Breast epithelium (tissue), 4 donors: ENCODE data around the gene CYREN. TPM values are rescaled to one million over a fixed set of nuclear protein-coding genes. Genes with fewer than 3 reads are reported as not detected.
A peak's percentile ranks its signal among the peaks of the same experiment; 100 is the strongest.

Experiments
- DNase-seq, 2 donors: peaks; one replicate each; pipeline ENCODE4 v3.0.0-alpha.2; 2019; ENCODE audit warnings: low spot score in 2 of 2
- H3K27ac ChIP-seq, 2 donors: fragments of 200-600 bp; sonication (generic) in 1 of 2; one replicate each; pipeline ENCODE4 v1.5.1; 2016 to 2019; ENCODE audit warnings: mild to moderate bottlenecking in 1 of 2
- H3K27me3 ChIP-seq, 2 donors: fragments of 200-600 bp; sonication (generic) in 1 of 2; one replicate each; pipeline versions ENCODE4 v1.5.1 to v1.6.0; 2017 to 2019; ENCODE audit warnings: control low read depth in 1 of 2, mild to moderate bottlenecking in 1 of 2
- H3K36me3 ChIP-seq: fragments of 200-600 bp; one replicate; pipeline ENCODE4 v1.5.1; 2019
- H3K4me1 ChIP-seq, 2 donors: fragments of 200-600 bp; sonication (generic); one replicate each; pipeline ENCODE4 v1.5.1; 2016 to 2019; ENCODE audit warnings: control low read depth in 1 of 2
- H3K4me3 ChIP-seq, 3 donors: fragments of 200-600 bp; sonication (generic); 1 replicate in 2 of 3; 2 replicates in 1 of 3; pipeline ENCODE4 v1.5.1; 2016 to 2019; ENCODE audit warnings: mild to moderate bottlenecking in 3 of 3, moderate library complexity in 2 of 3
- H3K9me3 ChIP-seq, 2 donors: fragments of 200-600 bp; sonication (generic) in 1 of 2; one replicate each; pipeline ENCODE4 v1.5.1; 2016 to 2019; ENCODE audit warnings: control low read depth in 1 of 2
- POLR2A ChIP-seq: fragments of 450-650 bp; IDR thresholded peaks from one replicate; pipeline ENCODE4 v1.6.1; 2016; ENCODE audit warnings: antibody characterized with exemption, mild to moderate bottlenecking, moderate library complexity
- POLR2AphosphoS5 ChIP-seq, 3 donors: sonication (generic); formaldehyde crosslinking; IDR thresholded peaks; one replicate each; pipeline ENCODE4 v1.6.1; 2017; ENCODE audit warnings: antibody characterized with exemption in 3 of 3
- intact Hi-C: fragments of 100-400 bp; cut with DNase I; formaldehyde crosslinking; loops from one replicate; pipeline ENCODE4 v1.15.1; 2023; ENCODE audit warnings: low total_unique reads
- total RNA-seq, 3 donors: library from RNA; depleted of rRNA; stranded (reverse); fragments of >200 nt; gene quantifications; one replicate each; pipeline ENCODE4 v1.1.0, GENCODE V29; 2016
- TF ChIP-seq, protein P1 (sequence below), 3 donors: fragments of 450-650 bp; IDR thresholded peaks; one replicate each; pipeline ENCODE4 v1.5.1; 2016 to 2017; ENCODE audit warnings: antibody characterized with exemption in 3 of 3, mild to moderate bottlenecking in 3 of 3, moderate library complexity in 3 of 3

The CYREN gene, protein sequence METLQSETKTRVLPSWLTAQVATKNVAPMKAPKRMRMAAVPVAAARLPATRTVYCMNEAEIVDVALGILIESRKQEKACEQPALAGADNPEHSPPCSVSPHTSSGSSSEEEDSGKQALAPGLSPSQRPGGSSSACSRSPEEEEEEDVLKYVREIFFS
- total RNA-seq, result 10 to 100 TPM; 36.8 to 41.6 (median 41.6) TPM

GRCh38 chr7:135170274-135170997 is at the start of gene CYREN:
Gene CYREN (minus strand): TSS chr7:135170707. CDS start chr7:135168922, 1,785 bp downstream.
- H3K4me3 ChIP-seq, result peak within 1 kb of the TSS; percentile 66 to 86 (median 70)
- no peaks in the 10 kb centered on the region for H3K9me3 ChIP-seq
- no peaks in the 10 kb centered on the region for H3K27me3 ChIP-seq
- H3K4me1 ChIP-seq, result peaks cover 0 to 15% of the 10 kb centered on the region in 2 donors
- peak; percentile 89 for DNase-seq
- peaks cover 4% of the 10 kb centered on the region for H3K36me3 ChIP-seq
- H3K27ac ChIP-seq, result peak within 1 kb of the TSS; percentile 94 to 98
- peak; percentile 60 to 82 (median 64) for TF ChIP-seq POLR2AphosphoS5 (IDR thresholded peaks at IDR 0.05)
- TF ChIP-seq, protein P1, sequence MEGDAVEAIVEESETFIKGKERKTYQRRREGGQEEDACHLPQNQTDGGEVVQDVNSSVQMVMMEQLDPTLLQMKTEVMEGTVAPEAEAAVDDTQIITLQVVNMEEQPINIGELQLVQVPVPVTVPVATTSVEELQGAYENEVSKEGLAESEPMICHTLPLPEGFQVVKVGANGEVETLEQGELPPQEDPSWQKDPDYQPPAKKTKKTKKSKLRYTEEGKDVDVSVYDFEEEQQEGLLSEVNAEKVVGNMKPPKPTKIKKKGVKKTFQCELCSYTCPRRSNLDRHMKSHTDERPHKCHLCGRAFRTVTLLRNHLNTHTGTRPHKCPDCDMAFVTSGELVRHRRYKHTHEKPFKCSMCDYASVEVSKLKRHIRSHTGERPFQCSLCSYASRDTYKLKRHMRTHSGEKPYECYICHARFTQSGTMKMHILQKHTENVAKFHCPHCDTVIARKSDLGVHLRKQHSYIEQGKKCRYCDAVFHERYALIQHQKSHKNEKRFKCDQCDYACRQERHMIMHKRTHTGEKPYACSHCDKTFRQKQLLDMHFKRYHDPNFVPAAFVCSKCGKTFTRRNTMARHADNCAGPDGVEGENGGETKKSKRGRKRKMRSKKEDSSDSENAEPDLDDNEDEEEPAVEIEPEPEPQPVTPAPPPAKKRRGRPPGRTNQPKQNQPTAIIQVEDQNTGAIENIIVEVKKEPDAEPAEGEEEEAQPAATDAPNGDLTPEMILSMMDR (IDR thresholded peaks at IDR 0.05), result peak; percentile 31 to 61 (median 54)
- TF ChIP-seq POLR2A, result peak; percentile 26
- intact Hi-C loops, result no loop called here

DNA sequence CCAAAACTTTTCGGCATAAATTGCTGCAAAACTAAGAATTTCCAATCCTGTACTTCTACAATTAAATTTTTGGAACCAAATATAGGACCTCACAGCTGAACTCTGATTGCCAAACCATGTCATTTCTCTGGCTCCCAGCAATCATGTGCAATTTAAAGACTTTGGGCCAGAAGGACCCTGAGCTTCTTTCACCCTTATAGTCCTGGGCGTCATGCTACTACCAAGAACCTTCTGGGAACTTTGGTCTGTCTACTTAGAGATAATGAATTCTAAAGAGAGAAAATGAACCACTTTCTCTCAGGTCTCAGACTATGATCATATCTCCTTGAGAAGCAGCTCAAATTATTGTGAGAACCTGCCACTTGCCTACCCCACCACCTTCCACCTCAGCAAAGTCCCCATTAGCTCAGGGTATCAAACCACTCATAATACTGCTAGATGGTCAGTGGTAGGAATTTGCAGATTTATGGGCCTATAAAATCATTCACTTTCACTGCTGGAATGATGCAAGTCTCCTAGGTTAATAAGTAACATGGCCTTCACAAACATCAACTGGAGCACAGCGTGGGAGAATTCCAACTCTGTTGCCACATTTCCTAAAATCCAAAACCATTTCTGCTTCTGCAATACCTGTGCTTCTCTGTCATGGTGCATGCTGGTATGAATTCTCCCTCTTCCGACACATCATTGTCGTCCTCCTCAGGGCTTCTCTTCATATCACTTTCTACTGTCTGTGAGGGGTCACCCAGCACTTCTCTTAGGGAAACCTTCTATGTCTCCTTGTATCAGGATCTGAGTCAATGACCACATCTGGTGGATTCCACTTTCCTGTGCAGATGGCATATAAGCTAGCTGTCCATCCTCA is 47.4 kb upstream of the CYREN start:
- Histone ChIP-seq H3K36me3 (no peaks in the 10 kb centered on the region), H3K4me1 (no peaks in the 10 kb centered on the region), H3K27me3 (no peaks in the 10 kb centered on the region), H3K9me3 (no peaks in the 10 kb centered on the region), H3K4me3 (no peak overlapping the region), H3K27ac (no peak overlapping the region)
- intact Hi-C loops, result no loop called here
- no peak for TF ChIP-seq POLR2AphosphoS5 (IDR thresholded peaks at IDR 0.05)
- TF ChIP-seq POLR2A, result no peak
- TF ChIP-seq, protein P1 (IDR thresholded peaks at IDR 0.05), result no peak
- DNase-seq, result no peak

GRCh38 chr7:135215698-135216097 is 45.2 kb upstream of the CYREN start:
- TF ChIP-seq POLR2AphosphoS5 (IDR thresholded peaks at IDR 0.05), result no peak
- no peak for TF ChIP-seq POLR2A
- TF ChIP-seq, protein P1 (IDR thresholded peaks at IDR 0.05), result no peak
- Histone ChIP-seq H3K27ac (no peak overlapping the region), H3K9me3 (no peaks in the 10 kb centered on the region), H3K4me3 (no peak overlapping the region), H3K4me1 (no peaks in the 10 kb centered on the region), H3K36me3 (no peaks in the 10 kb centered on the region), H3K27me3 (no peaks in the 10 kb centered on the region)
- intact Hi-C loops, result no loop called here
- no peak for DNase-seq

GRCh38 chr7:135215180-135215579 is 44.7 kb upstream of the CYREN start:
- Histone ChIP-seq H3K4me3 (no peak overlapping the region), H3K4me1 (no peaks in the 10 kb centered on the region), H3K9me3 (no peaks in the 10 kb centered on the region), H3K36me3 (no peaks in the 10 kb centered on the region), H3K27ac (no peak overlapping the region), H3K27me3 (no peaks in the 10 kb centered on the region)
- no peak for DNase-seq
- intact Hi-C loops, result no loop called here
- no peak for TF ChIP-seq POLR2A
- TF ChIP-seq, protein P1 (IDR thresholded peaks at IDR 0.05), result no peak
- TF ChIP-seq POLR2AphosphoS5 (IDR thresholded peaks at IDR 0.05), result no peak
